GM21390 (cell line): ENCODE data around the gene VPS29.

Source experiments
- ATAC-seq: cut with Tn5 transposase; IDR thresholded peaks from one replicate; pipeline ENCODE4 v1.9.1; 2021; ENCODE audit not compliant: unreplicated experiment

The VPS29 gene

GRCh38 chr12:110451263-110451662, 50.6 kb downstream of the VPS29 start:
- no peak for ATAC-seq

GRCh38 chr12:110449799-110450497, 52.0 kb downstream of the VPS29 start, which contains the start of gene ARPC3:
TSS of gene ARPC3 (minus strand) at chr12:110450337. CDS start at chr12:110450260, 77 bp downstream.
- peak; percentile 90 for ATAC-seq

- ATAC-seq: no peak
Observed at GRCh38 chr12:110444455-110444854, 57.5 kb downstream of the VPS29 start.
